Kidney epithelial cell (primary cell): ENCODE results near the gene ID2. TPM values are rescaled to one million over a fixed set of nuclear protein-coding genes. Genes with fewer than 3 reads are reported as not detected.

Experiments used
- DNase-seq: peaks from one replicate; pipeline ENCODE4 v3.0.0-alpha.2; 2010; ENCODE audit warnings: low read depth
- H3K27me3 ChIP-seq: 2 replicates; pipeline ENCODE4 v1.6.0; 2011; ENCODE audit warnings: low read length; ENCODE audit not compliant: control insufficient read depth, insufficient read depth
- H3K36me3 ChIP-seq: 2 replicates; pipeline ENCODE4 v1.5.1; 2011; ENCODE audit warnings: low read length; ENCODE audit not compliant: control insufficient read depth, insufficient read depth
- H3K4me3 ChIP-seq: 2 replicates; pipeline ENCODE4 v1.5.1; 2011; ENCODE audit warnings: low read depth, mild to moderate bottlenecking, control low read depth, low read length
- CTCF ChIP-seq: IDR thresholded peaks from 2 replicates; pipeline ENCODE4 v1.5.1; 2011; ENCODE audit warnings: mild to moderate bottlenecking, moderate library complexity, low read length, control low read depth, inconsistent platforms; ENCODE audit not compliant: insufficient read depth, poor library complexity, severe bottlenecking
- total RNA-seq: library from RNA; depleted of rRNA; stranded (reverse); fragments of >200 nt; gene quantifications from 2 replicates; pipeline ENCODE4 v1.2.3, GENCODE V29; 2015

Gene ID2
- total RNA-seq, 1 donor from 2014 or later, result 19.4 TPM

- Histone ChIP-seq H3K4me3 (no peak overlapping the region), H3K27me3 (no peaks in the 10 kb centered on the region), H3K36me3 (no peaks in the 10 kb centered on the region)
- DNase-seq, result no peak
- no peak for TF ChIP-seq CTCF
Observed at GRCh38 chr2:8669157-8669817, 12.6 kb upstream of the ID2 start.

- no peak for TF ChIP-seq CTCF
- no peak for DNase-seq
- no peaks in the 10 kb centered on the region for H3K36me3 ChIP-seq
- H3K27me3 ChIP-seq, result no peaks in the 10 kb centered on the region
- H3K4me3 ChIP-seq, result no peak overlapping the region
Observed at GRCh38 chr2:8670580-8670979, 11.3 kb upstream of the ID2 start.

- no peak for DNase-seq
- no peaks in the 10 kb centered on the region for H3K36me3 ChIP-seq
- no peak for TF ChIP-seq CTCF
- H3K4me3 ChIP-seq, result no peak overlapping the region
- no peaks in the 10 kb centered on the region for H3K27me3 ChIP-seq
Observed at GRCh38 chr2:8671176-8671575, 10.7 kb upstream of the ID2 start.

GRCh38 chr2:8671802-8672201 lies 10.1 kb upstream of the ID2 start:
- TF ChIP-seq CTCF, result no peak
- DNase-seq, result no peak
- H3K27me3 ChIP-seq, result no peaks in the 10 kb centered on the region
- no peaks in the 10 kb centered on the region for H3K36me3 ChIP-seq
- H3K4me3 ChIP-seq, result no peak overlapping the region

- Histone ChIP-seq H3K27me3 (no peaks in the 10 kb centered on the region), H3K36me3 (no peaks in the 10 kb centered on the region), H3K4me3 (no peak overlapping the region)
- no peak for DNase-seq
- no peak for TF ChIP-seq CTCF
Observed at GRCh38 chr2:8672940-8673339, 8.9 kb upstream of the ID2 start.

- H3K36me3 ChIP-seq, result no peaks in the 10 kb centered on the region
- H3K4me3 ChIP-seq, result no peak overlapping the region
- TF ChIP-seq CTCF, result no peak
- H3K27me3 ChIP-seq, result no peaks in the 10 kb centered on the region
- no peak for DNase-seq
Observed at GRCh38 chr2:8673381-8673780, 8.5 kb upstream of the ID2 start.
